HG02588 (cell line): ENCODE results near the gene SNW1.
"Not testable (repeated sequence)": the region's sequence is repeated elsewhere in the genome, so short reads cannot be mapped to it uniquely, and the experiment has no call there.

Experiments
- ATAC-seq: cut with Tn5 transposase; IDR thresholded peaks from one replicate; pipeline ENCODE4 v1.9.1; 2021; ENCODE audit warnings: mild to moderate bottlenecking, moderate library complexity; ENCODE audit not compliant: unreplicated experiment

The SNW1 gene

DNA sequence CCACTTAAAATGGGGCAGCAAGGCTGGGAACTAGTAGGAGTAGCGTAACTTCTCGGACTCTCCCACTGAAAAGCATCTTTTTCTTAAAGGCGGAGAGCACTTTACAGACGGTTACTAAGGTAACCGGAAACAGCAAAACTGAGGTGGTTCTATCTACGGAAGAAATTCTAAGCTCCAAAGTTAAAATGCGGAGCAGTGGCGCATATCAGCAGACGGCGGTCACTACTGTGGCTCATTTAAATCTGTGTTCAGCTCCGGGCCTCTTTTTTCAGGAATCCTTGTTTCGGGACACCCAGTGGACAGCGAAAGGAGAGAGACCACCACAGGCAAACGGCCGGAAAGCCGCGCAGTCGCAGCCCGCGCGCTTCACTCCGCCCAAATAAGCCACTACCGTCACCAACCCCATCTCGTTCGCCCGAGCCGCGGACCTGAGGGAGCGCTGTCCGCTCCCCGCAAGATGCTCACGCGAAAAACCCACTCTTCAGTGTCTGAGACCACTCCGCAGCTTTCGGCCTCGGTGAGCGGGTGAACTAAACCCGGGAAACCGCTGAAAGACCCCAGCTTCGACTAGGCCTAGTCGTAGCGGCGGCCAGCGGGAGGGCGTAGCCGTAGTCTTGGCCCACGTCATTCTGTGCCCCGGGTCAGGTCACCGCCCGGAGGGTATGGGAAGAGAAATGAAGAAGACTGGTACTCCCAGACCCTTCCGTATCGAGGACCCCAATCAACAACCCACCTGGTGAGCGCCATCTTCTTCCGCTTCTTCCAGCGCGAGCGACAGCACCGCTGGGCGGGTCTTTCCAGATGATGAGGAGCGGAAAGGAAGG lies at the start of gene SNW1:
SNW1 (minus strand) TSS at position 776 of the 824 bp plus-strand sequence; CDS start at position 747, 29 bp downstream.
- peak; percentile 93 for ATAC-seq

DNA sequence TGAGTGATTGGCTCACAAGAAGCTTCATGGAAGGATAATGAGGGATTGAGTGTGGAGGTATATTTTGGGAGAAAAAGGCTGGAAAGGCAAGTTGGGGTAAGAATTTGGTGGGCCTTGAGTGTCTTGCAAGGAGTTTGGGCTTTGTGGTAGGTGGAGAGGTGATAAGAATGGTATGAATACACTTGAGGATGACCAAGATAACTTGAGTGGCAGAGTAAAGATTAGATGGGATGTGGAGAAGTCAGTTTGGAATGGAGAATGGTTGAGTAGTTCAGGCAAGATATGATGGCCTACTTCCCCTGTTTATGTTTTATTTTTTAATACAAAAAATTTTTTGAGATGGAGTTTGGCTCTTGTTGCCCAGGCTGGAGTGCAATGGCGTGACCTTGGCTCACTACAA lies 48.1 kb upstream of the SNW1 start:
- no peak for ATAC-seq

DNA sequence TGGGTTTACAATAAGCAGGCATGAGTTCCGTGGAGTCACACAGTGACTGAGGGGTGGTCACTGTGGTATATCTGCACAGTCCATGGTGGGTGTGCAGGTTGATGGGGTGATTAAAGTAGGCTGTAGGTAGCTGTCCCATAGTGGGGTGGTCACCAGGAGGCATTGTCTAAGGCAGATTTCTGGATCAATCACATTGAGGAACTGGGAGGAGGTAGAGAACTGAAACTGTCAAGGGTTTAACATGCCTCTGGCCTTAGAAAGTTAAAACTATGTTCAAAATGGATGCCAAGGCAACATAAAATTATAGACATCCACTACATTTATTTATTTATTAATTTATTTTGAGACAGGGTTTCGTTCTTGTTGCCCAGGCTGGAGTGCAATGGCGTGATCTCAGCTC lies 47.3 kb upstream of the SNW1 start:
- ATAC-seq = no peak

DNA sequence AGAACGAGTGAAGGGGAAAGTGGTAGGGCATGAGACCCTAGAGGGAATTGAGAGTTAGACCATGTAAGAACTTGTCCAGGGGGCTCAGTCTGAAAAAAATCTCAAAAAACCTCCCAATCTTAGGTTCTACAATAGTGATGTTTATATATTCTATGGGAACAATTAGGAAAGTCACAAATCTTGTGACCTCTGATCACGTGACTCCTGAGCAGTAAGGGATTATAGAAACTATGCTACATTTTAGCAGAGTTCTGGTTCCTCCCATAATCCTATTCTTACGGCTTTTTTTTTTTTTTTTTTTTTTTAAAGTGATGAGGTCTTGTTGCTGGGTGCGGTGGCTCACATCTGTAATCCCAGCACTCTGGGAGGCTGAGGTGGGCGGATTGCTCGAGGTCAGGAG lies 44.8 kb upstream of the SNW1 start:
- ATAC-seq = no peak

DNA sequence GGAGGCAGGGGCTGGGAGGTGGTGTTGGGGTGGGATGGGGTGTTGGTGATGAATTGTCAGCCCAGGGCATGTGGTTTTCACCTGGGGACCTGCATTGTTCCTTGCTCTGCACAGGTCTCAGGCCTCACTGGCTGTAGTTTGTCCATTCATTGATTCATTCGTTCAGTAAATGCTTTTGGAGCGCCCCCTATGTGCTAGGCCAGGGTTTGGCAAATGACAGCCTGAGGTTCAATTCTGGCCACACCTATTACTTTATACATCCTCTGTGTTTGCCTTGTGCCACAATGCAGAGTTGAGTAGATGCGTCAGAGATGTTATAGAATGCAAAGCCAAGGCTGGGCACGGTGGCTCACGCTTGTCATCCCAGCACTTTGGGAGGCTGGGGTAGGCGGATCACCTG lies 43.6 kb upstream of the SNW1 start:
- no peak for ATAC-seq

DNA sequence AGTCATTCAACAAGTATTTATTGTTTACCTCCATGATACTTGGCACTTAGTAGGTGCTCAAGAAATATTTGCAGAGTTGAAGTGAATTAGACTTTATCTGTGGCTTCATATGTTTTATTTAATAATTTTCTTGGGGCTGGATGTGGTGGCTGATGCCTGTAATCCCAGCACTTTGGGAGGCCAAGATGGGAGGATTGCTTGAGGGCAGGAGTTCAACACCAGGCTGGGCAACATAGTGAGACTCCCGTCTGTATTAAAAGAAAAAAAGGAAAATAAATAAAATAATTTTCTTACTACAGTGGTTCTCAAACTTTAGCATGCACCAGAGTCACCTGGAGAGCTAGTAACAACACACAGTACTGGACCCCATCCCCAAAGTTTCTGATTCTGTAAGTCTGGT lies 39.9 kb upstream of the SNW1 start:
- no peak for ATAC-seq

DNA sequence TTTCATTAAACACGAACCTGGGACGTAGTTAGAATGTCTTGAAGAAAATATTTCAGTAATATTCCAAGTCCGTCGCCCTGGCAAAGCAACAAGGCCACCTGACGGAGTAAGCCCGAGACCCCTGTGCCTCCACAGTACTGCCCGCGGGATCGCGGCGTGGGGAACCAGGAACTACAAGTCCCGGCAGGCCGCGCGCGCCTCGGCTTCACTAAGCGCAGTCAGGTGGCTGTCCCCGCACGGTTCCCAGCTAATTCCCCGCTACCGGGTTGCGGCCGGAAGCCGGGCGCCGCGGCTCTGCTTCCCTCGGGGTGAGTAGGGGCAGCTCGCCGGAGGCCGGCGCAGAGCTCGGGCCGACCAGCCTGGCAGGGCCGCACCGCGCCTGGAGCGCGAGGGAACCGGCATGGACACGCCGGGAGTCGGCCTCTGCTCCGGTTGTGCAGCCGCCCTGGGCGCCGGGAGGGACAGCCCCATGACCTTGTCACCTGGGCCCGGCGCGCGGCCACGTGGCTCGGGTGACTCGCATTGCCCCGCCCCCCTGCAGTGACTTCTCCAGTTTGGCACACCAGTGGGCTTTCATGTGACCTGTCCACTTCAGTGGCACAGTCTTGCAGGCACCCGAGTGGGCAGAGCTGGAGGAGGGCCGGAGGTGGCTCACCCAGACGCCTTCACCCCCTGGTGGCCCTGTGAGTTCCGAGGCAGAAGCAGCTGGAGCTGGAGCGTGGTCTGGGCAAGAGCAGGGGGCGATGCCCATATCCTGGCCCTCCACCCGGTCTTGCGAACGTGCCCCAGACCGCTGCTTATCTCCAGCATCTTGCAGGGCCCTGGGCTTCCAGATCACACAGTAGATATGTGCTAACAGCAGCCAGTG lies 39.1 kb upstream of the SNW1 start, which contains the start of gene ADCK1:
ADCK1 (plus strand) TSS at position 247 of the 868 bp plus-strand sequence. CDS start 18,870 bp downstream, outside the sequence.
- ATAC-seq = peak; percentile 95

DNA sequence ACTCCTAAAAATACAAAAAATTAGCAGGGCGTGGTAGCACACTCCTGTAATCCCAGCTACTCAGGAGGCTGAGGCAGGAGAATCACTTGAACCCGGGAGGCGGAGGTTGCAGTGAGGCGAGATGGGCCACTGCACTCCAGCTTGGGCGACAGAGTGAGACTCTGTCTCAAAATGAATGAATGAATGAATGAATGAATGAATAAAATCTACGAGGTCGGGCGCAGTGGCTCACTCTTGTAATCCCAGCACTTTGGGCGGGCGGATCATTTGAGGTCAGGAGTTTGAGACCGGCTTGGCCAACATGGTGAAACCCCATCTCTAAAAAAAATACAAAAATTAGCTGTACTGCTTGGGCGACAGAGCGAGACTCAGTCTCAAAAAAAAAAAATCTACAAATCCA lies 38.5 kb upstream of the SNW1 start:
- not testable (repeated sequence) for ATAC-seq

DNA sequence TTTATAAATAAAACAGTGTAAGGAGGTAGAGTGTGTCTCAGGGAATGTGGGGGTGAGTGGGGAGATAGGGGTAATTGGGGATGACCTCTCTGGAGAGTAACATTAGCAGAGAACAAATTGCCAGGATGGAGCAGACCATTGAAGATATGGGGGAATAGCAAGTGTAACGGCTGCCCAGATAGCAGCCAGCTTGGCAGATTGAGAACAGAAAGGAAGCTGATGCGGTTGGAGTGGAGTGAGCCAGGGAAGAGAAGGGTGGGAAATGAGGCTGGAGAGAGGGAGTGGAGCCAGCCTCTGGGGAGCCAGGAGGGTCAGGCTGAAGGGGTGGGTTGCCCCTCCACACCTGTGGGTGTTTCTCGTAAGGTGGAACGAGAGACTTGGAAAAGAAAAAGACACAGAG lies 33.4 kb upstream of the SNW1 start:
- ATAC-seq = no peak

DNA sequence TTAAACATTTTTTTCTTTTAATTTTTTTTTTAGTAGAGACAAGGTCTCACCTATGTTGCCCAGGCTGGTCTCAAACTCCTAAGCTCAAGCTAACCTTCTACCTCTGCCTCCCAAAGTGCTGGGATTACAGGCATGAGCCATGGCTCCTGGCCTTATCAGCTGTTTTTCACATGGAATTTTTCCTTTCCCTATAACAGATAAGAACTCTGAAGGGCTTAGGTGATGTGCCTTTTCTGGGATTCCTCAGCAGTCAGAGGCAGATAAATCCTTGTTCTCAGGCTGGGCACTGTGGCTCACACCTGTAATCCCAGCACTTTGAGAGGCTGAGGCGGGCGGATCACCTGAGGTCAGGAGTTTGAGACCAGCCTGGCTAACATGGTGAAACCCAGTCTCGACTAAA lies 32.3 kb upstream of the SNW1 start:
- ATAC-seq = not testable (repeated sequence)

DNA sequence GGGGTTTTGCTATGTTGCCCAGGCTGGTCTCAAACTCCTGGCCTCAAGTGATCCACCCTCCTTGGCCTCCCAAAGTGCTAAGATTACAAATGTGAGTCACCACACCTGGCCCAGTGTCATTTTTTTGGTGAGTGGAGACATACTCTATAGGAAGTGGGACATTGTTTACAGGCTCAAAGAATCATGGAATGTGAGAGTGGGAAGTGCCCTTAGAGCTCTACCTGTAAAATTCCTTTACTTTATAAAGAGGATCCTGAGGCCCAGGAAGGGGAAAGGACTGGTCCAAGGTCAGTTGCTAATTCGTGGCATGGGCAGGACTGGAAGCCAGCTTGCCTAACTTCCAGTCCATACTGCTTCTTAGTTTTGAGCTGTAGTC lies 30.3 kb upstream of the SNW1 start:
- no peak for ATAC-seq

DNA sequence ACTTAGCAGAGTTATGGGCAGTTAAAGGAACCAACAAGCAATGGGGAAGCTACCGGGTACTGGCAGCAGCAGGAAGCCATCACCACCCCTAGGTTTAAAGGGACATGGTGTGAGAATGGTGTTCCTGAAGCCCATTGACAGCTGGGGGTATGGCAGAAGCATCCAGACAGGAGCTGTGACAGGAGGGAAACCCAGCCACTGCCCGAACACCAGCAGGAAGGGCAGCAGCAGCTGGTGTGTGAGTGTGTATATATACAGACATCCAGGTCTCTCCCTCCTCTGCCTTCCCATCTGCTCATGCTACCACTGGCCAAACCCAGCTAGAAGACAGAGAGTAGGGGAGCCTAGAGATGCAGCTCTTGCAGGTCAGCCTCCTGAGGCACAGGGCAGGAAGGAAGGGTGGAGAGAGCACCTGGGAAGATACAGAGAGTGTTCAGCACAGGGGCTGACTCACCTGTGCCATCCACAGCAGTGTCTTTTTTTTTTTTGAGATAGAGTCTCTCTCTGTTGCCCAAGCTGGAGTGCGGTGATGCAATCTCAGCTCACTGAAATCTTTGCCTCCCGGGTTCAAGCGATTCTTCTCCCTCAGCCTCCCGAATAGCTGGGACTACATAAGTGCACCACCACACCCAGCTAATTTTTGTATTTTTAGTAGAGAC lies 29.7 kb upstream of the SNW1 start:
- no peak for ATAC-seq

DNA sequence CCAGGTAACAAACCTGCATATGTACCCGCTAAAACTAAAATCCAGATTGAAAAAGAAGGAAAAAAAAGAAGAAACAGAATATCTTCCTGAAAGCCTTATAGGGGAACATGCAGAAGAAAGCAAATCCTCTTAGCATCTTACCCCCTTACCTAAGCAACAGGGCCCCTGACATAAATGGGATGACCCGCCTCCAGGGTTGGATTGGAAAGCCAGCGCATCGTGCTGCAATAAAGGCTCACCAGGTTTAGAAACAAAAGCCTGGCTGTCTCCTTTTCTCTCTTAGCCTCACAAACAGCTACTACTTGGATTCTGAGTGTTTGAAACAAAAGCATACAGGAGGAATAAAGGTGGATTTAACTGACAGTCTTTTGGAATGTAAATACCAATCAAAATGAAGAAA lies 25.2 kb upstream of the SNW1 start:
- ATAC-seq = no peak

DNA sequence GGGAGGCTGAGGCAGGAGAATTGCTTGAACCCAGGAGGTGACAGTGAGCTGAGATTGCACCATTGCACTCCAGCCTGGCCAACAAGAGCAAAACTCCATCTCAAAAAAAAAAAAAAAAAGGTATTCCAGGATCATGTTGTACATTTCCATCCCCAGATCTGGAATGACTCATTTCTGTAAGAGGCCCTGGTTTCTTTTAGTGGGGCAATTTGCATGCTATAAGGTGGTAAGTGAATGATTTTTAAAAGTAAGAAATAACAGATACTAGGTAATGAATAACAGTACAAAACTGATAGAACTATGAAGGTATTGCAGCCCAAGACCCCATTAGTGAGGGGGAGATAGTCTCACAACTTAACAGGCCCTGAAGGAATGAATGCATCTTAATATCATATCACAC lies 21.2 kb upstream of the SNW1 start:
- no peak for ATAC-seq

DNA sequence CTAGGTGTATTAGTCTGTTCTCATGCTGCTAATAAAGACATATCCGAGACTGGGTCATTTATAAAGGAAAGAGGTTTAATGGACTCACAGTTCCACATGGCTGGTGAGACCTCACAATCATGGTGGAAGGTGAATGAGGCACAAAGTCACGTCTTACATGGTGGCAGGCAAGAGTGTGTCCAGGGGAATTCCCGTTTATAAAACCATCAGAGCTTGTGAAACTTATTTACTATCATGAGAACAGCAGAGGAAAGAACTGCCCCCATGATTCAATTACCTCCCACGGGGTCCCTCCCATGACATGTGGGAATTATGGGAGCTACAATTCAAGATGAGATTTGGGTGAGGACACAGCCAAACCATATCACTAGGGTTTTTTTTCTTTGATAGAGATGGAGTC lies 13.0 kb upstream of the SNW1 start:
- ATAC-seq = not testable (repeated sequence)

DNA sequence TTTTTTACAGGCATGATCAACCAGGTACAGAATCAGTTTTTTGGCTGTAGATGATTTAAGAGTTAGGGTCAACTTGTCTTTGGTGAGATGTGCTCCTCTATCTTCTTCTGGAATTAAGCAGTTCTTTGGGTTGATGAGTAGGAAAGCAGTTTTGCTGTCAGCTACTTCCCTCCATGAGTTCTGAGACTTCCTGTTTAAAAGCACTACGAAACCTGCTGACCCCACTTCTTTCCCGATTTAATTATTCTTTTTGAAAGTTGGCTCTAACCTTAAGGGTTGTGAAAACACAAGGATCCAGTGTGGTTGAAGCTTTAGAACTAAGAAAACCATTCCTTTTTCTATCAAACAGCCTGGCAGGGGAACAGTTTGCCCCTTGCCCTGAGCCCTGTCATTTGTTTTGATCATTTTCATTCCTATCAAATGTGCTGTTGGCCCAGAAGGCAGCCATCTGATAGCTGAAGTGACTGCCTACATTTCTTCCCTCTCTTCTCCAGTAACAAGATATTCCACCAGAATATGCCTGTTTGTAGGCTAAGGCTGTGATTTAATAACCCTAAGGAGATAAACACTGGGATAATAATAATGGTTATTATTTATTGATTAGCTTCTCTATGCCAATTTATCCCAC lies 7.6 kb upstream of the SNW1 start:
- ATAC-seq = not testable (repeated sequence)

DNA sequence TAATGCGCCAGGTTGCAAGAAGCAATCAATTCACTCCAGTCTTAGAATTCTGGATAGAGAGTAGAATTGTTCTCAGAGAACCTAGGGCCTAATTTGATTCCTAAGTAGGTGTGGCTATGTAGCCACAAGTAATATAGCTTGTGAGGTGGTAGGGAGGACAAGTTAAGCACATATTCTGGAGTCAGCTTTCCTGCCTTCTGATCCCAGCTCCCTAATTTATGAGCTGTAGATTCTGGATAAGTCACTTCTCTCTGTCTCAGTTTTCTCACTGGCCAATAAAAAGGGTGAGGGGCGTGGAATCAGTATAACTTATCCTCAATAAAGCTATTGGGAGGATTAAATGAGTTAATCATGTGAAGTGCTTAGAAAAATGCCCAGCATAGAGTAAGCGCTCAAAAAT lies 3.0 kb upstream of the SNW1 start:
- ATAC-seq = no peak

DNA sequence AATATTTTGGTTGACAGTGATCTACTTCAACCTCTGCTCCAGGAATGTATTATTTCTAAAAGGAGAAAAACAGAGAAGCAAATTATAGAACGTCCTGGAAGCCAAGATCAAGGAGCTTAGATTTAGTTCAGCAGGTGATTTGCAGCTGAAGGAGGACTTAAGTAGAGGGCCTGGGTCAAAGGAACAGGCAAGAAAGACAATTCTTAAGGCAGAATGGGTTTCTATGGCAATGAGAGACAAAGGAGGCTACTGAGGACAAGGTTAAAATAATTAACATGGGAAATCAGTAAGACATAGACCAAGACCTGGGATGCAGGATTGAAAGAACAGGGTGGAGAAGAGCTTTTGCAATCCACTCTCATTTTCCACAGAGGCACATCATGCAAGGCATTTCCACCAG lies 2.4 kb upstream of the SNW1 start:
- ATAC-seq = no peak

DNA sequence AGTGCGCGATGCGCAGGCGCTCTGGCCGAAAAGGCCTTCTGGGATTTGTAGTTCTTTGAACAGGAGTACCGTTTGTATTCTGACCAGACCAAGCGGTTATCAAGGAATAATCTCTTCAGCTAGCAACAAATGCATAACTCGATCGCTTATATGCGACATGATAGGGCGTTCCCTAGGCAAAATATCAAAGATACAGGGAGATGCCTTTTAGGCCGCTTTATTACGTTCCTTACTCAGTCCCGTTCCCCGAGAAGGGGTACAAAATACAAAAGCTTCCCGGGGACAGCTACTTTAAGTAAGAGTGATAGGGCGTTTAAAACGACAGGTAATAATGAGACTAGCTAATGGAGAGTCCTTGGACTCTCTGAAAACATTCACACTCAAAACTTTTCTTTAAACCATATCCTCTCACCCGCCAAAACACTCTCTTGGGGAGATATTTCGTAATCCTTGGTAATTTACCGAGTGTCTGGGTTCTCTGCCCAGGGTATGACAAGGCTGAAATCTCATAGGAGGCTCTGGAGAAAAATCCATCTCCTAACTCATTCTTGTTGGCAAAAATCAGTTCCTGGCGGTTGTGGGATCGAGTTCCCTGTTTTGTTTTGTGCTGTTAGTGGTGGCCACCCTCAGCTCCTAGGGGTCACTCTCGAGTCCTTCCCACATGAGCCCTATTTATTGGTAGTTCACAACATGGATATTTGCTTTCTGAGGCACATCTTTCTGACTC lies 412 bp upstream of the SNW1 start:
- peak; percentile 20 for ATAC-seq

DNA sequence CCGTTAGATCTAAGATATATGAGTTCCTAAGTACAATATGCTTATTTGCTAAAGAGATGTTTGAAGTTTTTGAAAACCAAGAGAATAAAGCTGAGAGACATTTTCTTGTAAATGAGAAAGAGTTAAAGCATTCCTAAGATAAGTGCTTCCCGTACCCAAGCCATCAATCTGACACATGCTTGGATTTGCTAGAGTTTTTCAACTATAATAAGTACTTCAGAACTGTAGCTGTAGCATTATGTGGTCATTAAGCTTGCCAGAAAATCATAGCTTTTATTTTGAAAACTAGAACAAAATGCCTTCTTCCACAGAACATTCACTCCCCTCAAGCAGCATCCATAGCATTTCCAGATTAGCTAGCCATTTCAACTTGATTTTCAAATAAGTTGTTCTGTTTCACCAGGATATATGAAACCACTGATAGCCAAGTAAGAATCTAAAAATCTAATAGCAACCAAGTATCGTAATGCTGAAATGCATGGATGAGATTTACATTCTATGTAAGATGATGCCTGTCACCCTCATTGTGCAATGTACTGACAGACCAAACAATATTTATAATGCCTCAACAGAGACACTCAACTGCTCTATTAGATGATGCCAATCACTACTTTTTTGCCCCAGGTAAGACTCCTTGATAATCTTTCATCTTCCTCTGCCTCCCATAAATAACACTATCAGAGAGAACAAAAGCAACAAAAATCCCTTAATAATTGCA lies 8.0 kb downstream of the SNW1 start:
- no peak for ATAC-seq
